NCI-H2227 treated with DMSO at 0.1 percent for 48 hours (cell line): ENCODE results near the gene RTTN.

Experiments used
- DNase-seq: peaks from one replicate; lab custom pipeline; 2025; lab: John Stamatoyannopoulos, UW

Gene RTTN

GRCh38 chr18:70075906-70076305 lies 129.6 kb downstream of the RTTN start:
- no peak for DNase-seq

- no peak for DNase-seq
Observed at GRCh38 chr18:70074116-70074515, 131.4 kb downstream of the RTTN start.

GRCh38 chr18:70073432-70073831 lies 132.1 kb downstream of the RTTN start:
- DNase-seq = no peak

- no peak for DNase-seq
Observed at GRCh38 chr18:70072678-70073077, 132.8 kb downstream of the RTTN start.

- no peak for DNase-seq
Observed at GRCh38 chr18:70069965-70070364, 135.5 kb downstream of the RTTN start.

- no peak for DNase-seq
Observed at GRCh38 chr18:70069382-70069781, 136.1 kb downstream of the RTTN start.

- DNase-seq = no peak
Observed at GRCh38 chr18:70068981-70069380, 136.5 kb downstream of the RTTN start.

GRCh38 chr18:70059684-70060083 lies 145.8 kb downstream of the RTTN start:
- DNase-seq = no peak

- no peak for DNase-seq
Observed at GRCh38 chr18:70058916-70059315, 146.6 kb downstream of the RTTN start.

GRCh38 chr18:70047931-70048603 lies 157.4 kb downstream of the RTTN start:
- DNase-seq = no peak

GRCh38 chr18:70046796-70047195 lies 158.7 kb downstream of the RTTN start:
- no peak for DNase-seq

- DNase-seq = no peak
Observed at GRCh38 chr18:70046207-70046606, 159.3 kb downstream of the RTTN start.

- DNase-seq = no peak
Observed at GRCh38 chr18:70044632-70045031, 160.9 kb downstream of the RTTN start.

- DNase-seq = no peak
Observed at GRCh38 chr18:70041459-70042050, 163.9 kb downstream of the RTTN start.

GRCh38 chr18:70039186-70039585 lies 166.3 kb downstream of the RTTN start:
- DNase-seq = no peak

- DNase-seq = no peak
Observed at GRCh38 chr18:70037431-70038061, 167.9 kb downstream of the RTTN start.

- no peak for DNase-seq
Observed at GRCh38 chr18:70036771-70037347, 168.6 kb downstream of the RTTN start.

- DNase-seq = no peak
Observed at GRCh38 chr18:70036168-70036567, 169.3 kb downstream of the RTTN start.

- DNase-seq = no peak
Observed at GRCh38 chr18:70031221-70031620, 174.3 kb downstream of the RTTN start.

- DNase-seq = no peak
Observed at GRCh38 chr18:70030728-70031127, 174.8 kb downstream of the RTTN start.

GRCh38 chr18:70029163-70029562 lies 176.3 kb downstream of the RTTN start:
- no peak for DNase-seq

GRCh38 chr18:70028734-70029133 lies 176.8 kb downstream of the RTTN start:
- DNase-seq = no peak

GRCh38 chr18:70028084-70028483 lies 177.4 kb downstream of the RTTN start:
- DNase-seq = no peak
